Pericardium fibroblast (primary cell): ENCODE results near the gene PSME1. TPM values are rescaled to one million over a fixed set of nuclear protein-coding genes. Genes with fewer than 3 reads are reported as not detected.

Experiments
- total RNA-seq: library from RNA; depleted of rRNA; stranded (reverse); fragments of >200 nt; gene quantifications from 2 replicates; pipeline ENCODE4 v1.2.3, GENCODE V29; 2015

Gene PSME1
- 155 and 162 TPM in 2 replicates for total RNA-seq

DNA sequence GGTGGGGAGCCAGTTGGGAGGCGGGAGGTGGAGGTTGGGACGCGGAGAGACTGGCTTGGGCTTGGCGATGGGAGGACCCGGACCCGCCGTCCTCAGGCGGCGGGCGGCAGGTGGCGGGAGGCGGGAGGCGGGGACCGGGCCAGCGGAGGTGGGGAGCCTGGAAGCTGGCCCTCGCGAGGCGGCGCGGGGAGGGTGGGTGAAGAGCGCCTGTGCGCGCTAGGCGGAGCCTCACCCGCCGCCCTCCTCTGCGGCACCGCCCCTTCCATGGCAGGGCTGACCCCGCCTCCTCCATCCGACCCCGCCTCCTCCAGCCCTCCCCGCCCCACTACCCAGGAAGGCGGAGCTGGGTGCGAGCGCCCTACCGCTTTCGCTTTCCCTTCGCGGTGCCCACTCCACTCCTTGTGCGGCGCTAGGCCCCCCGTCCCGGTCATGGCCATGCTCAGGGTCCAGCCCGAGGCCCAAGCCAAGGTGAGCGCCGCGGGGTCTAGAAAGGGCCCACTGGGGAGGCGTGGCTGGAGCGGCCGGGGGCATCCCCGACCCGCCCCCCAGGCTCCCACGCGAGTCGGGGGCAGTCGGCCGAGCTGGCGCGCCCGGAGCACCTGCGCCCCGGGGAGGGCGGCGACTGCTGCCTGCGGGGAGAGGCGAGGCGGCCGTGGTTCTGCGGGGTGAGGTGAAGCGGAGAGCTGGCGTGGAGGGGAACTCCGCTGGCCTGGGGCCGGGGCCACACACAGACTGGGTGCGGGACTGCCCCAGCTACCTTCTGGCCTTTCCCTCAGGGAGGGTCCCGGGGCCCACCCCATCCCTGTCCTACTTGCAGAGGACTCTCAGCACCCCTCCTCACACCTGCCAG, at the start of gene PSME1:
PSME1 (plus strand) TSS at position 361 of the 850 bp plus-strand sequence; CDS start at position 430, 69 bp downstream.

GRCh38 chr14:24093901-24094840, 41.8 kb upstream of the PSME1 start, which contains the start of gene PCK2:
PCK2 (plus strand) TSS chr14:24094311; CDS start chr14:24094406, 95 bp downstream.

DNA sequence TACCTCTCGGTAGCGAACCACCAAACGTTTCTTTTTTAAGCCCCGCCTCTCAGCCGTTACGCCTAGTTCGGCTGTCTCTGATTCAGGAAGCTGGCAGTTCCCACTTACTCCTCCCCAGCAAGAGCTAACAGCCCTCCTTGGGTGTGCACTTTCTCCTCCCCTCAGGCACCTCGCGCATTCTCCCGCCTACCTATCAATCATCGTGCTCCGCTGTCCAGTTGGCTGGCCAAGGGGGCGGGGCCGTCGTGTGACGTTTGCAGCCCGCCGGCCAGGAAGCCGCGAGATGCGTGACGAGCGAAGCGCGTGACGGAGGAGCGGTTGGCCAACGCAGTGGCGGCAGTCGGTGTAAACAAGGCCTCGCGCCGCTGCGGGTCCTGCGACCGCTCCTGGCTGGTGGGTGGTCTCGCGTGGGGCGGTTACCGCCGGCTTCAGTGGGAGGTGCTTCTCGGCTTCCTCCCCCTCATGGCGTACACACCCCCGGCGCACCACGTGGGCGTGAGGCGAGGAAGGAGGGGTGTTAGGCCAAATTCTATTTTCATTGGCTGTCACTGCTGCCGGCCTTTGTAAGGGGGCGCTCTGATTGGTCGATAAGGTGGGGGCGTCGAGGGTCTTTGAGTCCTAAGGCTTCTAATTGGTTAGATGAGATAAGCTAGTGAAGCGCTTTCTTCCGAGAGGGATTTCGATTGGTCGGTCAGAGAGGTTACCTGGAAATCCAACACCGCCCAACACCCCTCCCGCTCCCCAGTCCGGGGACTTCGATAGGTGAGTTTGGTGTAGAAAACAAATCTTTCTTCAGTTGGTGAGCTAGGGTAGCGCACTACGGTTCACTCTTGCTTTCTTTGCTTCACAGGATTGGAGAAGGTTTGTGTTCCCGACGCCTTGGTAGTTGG, 21.2 kb upstream of the PSME1 start, which contains the start of the genes DCAF11 and NRL:
DCAF11 (plus strand) TSS at position 246 of the 890 bp plus-strand sequence. CDS start 818 bp downstream, outside the sequence.
NRL (minus strand) TSS at position 418 of the 890 bp plus-strand sequence. CDS start 32,101 bp downstream, outside the sequence.

DNA sequence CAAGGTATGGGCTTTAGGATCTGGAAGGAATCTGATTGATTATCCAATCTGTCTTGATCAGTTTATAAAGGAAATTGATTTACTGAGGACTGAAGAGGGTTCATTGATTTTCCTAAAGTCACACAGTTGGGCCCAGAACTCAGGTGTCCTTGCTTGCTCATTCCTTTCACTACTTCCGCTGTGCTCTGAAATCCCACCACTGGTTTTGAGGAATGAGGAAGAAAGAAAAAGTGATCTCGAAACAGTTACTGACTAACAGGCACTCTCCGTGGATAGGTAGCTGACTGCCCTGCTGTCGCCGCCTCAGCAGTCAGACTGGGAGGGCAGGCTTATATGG, 5.6 kb upstream of the PSME1 start, which contains the start of gene FITM1:
FITM1 (plus strand) TSS at position 280 of the 337 bp plus-strand sequence. CDS start 905 bp downstream, outside the sequence.

DNA sequence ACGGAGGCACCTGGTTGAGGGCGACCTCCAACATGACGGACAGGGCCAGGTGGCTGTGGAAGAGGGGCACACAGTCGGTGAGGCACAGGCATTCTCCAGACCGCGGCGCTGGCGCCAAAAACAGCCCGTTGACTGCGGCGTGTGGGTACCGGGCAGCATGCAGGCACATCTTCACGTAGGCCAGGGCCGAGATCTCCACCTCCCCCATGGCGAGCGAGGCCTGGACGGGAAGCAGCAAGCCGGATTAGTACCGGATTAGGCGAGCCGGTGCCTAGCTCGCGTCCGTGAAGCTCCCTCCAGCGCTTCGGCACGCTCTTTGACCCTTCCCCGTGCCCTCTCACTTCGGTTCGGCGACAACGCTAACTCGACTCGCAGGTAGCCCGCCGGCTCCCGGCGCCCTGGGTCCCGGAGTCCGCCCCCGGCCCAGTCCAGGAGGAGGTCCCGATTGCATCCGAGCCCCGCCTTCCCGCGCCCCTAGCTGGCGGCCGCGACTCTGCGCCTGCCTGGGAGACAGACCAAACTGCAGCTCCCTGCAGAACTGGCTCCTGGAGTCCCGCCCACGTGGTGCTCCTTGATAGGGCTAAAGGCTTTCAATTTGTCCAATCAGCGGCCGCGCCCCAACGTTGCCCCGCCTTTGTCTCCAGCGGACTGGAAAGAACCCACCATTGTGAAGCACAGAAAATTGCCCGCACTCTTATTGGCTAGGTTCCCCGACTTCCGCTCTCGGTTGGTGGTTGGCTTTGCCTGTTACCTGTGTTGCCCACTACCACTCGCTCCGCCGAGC, 5.3 kb downstream of the PSME1 start, which contains the start of gene EMC9:
EMC9 (minus strand) TSS at position 495 of the 784 bp plus-strand sequence; CDS start at position 208, 287 bp downstream.

GRCh38 chr14:24146453-24146977, 10.5 kb downstream of the PSME1 start, which contains the start of gene PSME2:
PSME2 (minus strand) TSS chr14:24146610; CDS start chr14:24146581, 29 bp downstream.

GRCh38 chr14:24146978-24147760, 11.2 kb downstream of the PSME1 start, which contains the start of gene RNF31:
RNF31 (plus strand) TSS chr14:24147498; CDS start chr14:24147699, 201 bp downstream.

GRCh38 chr14:24160850-24161804, 25.1 kb downstream of the PSME1 start, which contains the start of gene IRF9:
IRF9 (plus strand) TSS chr14:24161265; CDS start chr14:24162145, 880 bp downstream.

DNA sequence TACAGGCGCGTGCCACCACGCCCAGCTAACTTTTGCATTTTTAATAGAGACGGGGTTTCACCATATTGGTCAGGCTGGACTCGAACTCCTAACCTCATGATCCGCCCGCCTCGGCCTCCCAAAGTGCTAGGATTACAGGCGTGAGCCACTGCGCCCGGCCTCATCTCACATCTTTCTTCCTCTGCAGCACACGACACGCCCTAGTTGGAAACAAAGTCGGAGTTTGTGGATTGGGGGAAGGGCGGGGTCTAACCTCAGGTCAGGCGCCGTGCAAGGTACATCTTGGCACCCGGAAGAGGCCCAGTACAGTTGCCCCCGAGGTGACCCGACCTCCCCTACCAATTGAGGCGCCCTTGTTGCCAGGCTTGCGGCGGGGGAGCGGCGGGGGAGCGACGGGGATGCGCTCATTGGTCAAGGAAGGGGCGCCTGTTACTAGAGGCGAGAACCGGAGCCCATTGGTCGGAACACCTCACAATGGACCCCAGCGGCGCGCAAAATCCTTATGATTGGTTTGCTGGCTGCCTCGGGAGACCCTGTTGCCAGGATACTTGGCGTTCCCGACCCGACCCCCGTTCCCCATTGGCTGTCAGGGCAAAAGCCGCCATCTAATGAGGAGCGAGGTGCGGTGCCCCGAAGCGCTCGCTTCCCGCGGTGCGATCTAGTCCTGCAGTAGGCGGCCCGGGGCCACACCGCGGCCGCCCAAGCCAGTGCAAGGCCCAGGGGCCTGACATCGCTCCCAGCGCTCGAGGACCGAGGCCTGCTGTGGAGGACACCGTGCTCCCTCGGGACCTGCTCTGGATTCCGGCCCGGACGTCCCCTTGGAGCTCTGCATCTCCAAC, 35.6 kb downstream of the PSME1 start, which contains the start of gene REC8:
REC8 (plus strand) TSS at position 659 of the 839 bp plus-strand sequence. CDS start 473 bp downstream, outside the sequence.

Other genes starting within 250 kb of the PSME1 start
- gene DHRS4, start 182.4 kb upstream of the PSME1 start, total RNA-seq = 54.4 and 60.7 TPM in 2 replicates
- gene DHRS4L2, start 147.3 kb upstream of the PSME1 start, total RNA-seq = 10.5 and 19.1 TPM in 2 replicates
- 0.23 TPM in 1 of 2 replicates, not detected in the other for gene CARMIL3, start 84.2 kb upstream of the PSME1 start, total RNA-seq
- gene CPNE6, start 64.6 kb upstream of the PSME1 start, total RNA-seq = not detected in 2 replicates
- gene PCK2, start 41.9 kb upstream of the PSME1 start, total RNA-seq = 29.8 TPM in 2 replicates
- gene DCAF11, start 21.4 kb upstream of the PSME1 start, total RNA-seq = 40.7 and 41.4 TPM in 2 replicates
- 0.12 and 3.7 TPM in 2 replicates for gene NRL, start 21.2 kb upstream of the PSME1 start, total RNA-seq
- gene FITM1, start 5.5 kb upstream of the PSME1 start, total RNA-seq = 0.09 TPM in 1 of 2 replicates, not detected in the other
- 10.2 and 11.3 TPM in 2 replicates for gene EMC9, start 5.4 kb downstream of the PSME1 start, total RNA-seq
- gene PSME2, start 10.4 kb downstream of the PSME1 start, total RNA-seq = 48.4 and 65.5 TPM in 2 replicates
- 44.8 and 49.7 TPM in 2 replicates for gene RNF31, start 11.3 kb downstream of the PSME1 start, total RNA-seq
- gene IRF9, start 25.1 kb downstream of the PSME1 start, total RNA-seq = 26.7 and 48.1 TPM in 2 replicates
- gene REC8, start 35.9 kb downstream of the PSME1 start, total RNA-seq = 15.1 and 18.4 TPM in 2 replicates
- 23.9 and 28.9 TPM in 2 replicates for gene IPO4, start 52.6 kb downstream of the PSME1 start, total RNA-seq
- 54.7 and 58.8 TPM in 2 replicates for gene TM9SF1, start 59.2 kb downstream of the PSME1 start, total RNA-seq
- not detected in 2 replicates for gene TSSK4, start 69.5 kb downstream of the PSME1 start, total RNA-seq
- gene CHMP4A, start 77.3 kb downstream of the PSME1 start, total RNA-seq = 30.9 and 31.7 TPM in 2 replicates
- 16.2 and 17.8 TPM in 2 replicates for gene MDP1, start 79.9 kb downstream of the PSME1 start, total RNA-seq
- gene NEDD8, start 96.2 kb downstream of the PSME1 start, total RNA-seq = 140 and 180 TPM in 2 replicates
- gene GMPR2, start 96.7 kb downstream of the PSME1 start, total RNA-seq = 30.3 and 55.7 TPM in 2 replicates
- 48.6 and 58.6 TPM in 2 replicates for gene TINF2, start 106.4 kb downstream of the PSME1 start, total RNA-seq
- 1.0 and 7.9 TPM in 2 replicates for gene TGM1, start 127.0 kb downstream of the PSME1 start, total RNA-seq
- gene RABGGTA, start 135.4 kb downstream of the PSME1 start, total RNA-seq = 23.0 and 27.1 TPM in 2 replicates
- gene DHRS1, start 163.6 kb downstream of the PSME1 start, total RNA-seq = 6.9 and 26.3 TPM in 2 replicates
- gene NOP9, start 163.7 kb downstream of the PSME1 start, total RNA-seq = 10.9 and 11.0 TPM in 2 replicates
- 1.0 and 1.2 TPM in 2 replicates for gene CIDEB, start 171.8 kb downstream of the PSME1 start, total RNA-seq
- 1.5 and 6.7 TPM in 2 replicates for gene LTB4R2, start 173.9 kb downstream of the PSME1 start, total RNA-seq
- 2.1 and 4.5 TPM in 2 replicates for gene LTB4R, start 175.3 kb downstream of the PSME1 start, total RNA-seq
- gene ADCY4, start 198.9 kb downstream of the PSME1 start, total RNA-seq = 0.26 and 2.1 TPM in 2 replicates
- 0.35 and 0.51 TPM in 2 replicates for gene RIPK3, start 203.8 kb downstream of the PSME1 start, total RNA-seq
- 59.5 and 83.0 TPM in 2 replicates for gene NFATC4, start 232.0 kb downstream of the PSME1 start, total RNA-seq